ENCODE data around the gene ACKR4.
A peak's percentile ranks its signal among the peaks of the same experiment; 100 is the strongest.
"Not testable (repeated sequence)": the region's sequence is repeated elsewhere in the genome, so short reads cannot be mapped to it uniquely, and the experiment has no call there.

ACKR4 gene

DNA sequence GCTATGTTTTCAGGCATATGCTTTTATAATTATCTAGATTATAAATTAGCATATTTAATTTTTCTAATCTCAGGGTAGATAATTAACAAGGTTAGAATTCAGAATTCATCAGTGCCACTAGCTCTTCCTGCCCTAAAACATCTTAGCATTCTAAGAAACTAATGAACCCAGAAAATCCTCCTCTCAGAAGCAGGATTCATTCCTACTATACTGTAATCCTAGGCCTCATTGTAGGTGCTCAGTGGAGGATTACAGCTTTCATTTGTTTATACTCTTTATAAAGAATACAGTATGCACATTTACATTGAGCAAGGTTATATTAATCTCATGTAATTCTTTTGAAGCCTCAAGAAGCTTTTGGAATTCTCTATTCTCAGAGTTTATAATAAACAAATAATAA lies 41.6 kb downstream of the ACKR4 start:
- Histone ChIP-seq H3K27ac (ENCODE audit: low read length, poor library complexity, severe bottlenecking) (no peak overlapping the region), H2BK12ac (ENCODE audit: low read length in 2 of 2) (no peak overlapping the region)

DNA sequence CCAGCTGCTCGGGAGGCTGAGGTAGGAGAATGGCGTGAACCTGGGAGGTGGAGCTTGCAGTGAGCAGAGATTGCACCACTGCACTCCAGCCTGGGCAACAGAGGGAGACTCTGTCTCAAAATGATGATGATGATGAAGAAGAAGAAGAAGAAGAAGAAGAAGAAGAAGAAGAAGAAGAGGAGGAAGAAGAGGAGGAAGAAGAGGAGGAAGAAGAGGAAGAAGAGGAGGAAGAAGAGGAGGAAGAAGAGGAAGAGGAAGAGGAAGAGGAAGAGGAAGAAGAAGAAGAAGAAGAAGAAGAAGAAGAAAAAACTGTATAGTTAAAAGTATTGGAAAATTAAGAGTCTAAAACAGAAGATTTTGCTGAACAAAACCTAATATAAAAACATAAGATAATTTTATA lies 44.4 kb downstream of the ACKR4 start:
- not testable (repeated sequence) for H4K8ac ChIP-seq (ENCODE audit: low read length); H3K27me3 ChIP-seq (ENCODE audit: control insufficient read depth in 1 of 2, insufficient read depth in 1 of 2, low read length in 2 of 2); H3K27ac ChIP-seq (ENCODE audit: low read length, poor library complexity, severe bottlenecking); H2BK12ac ChIP-seq (ENCODE audit: low read length in 2 of 2); H2AK5ac ChIP-seq (ENCODE audit: low read length, severe bottlenecking); H3K18ac ChIP-seq (ENCODE audit: low read depth in 1 of 2, low read length in 2 of 2); H2BK15ac ChIP-seq (ENCODE audit: low read depth, poor library complexity, severe bottlenecking); H3K4me1 ChIP-seq (ENCODE audit: control insufficient read depth, insufficient read depth, low read depth, low read length); H2BK120ac ChIP-seq (ENCODE audit: low read depth, low read length); H3K79me1 ChIP-seq (replicated peaks; ENCODE audit: low read length, poor library complexity, severe bottlenecking); DNase-seq; H4K91ac ChIP-seq (ENCODE audit: low read length); H3K4ac ChIP-seq (ENCODE audit: low read depth in 1 of 2, low read length in 2 of 2); H2BK5ac ChIP-seq (ENCODE audit: low read depth, low read length, poor library complexity, severe bottlenecking); H3K4me3 ChIP-seq (ENCODE audit: insufficient read depth in 1 of 2, low read depth in 1 of 2, low read length in 2 of 2); H2AFZ ChIP-seq (ENCODE audit: low read depth, low read length); H3K23ac ChIP-seq (ENCODE audit: low read length in 2 of 2); H3K4me2 ChIP-seq (ENCODE audit: low read length, poor library complexity, severe bottlenecking); H3K14ac ChIP-seq (ENCODE audit: low read length in 2 of 2); H3K9me3 ChIP-seq (ENCODE audit: control insufficient read depth, low read length)
- Histone ChIP-seq H3K36me3 (ENCODE audit: control insufficient read depth in 1 of 2, insufficient read depth in 2 of 2, low read depth in 1 of 2, low read length in 2 of 2) (peaks cover 0 to 22% of the 10 kb centered on the region in 2 experiments), H3K9ac (ENCODE audit: low read length) (peak overlapping the region; percentile 57)
- 78% methylated on average over 2 of the region's 2 CpGs for WGBS

More for the DNA sequence above, 41.6 kb downstream of the ACKR4 start:
- Histone ChIP-seq H3K23ac (ENCODE audit: low read length in 2 of 2) (no peak overlapping the region), H3K14ac (ENCODE audit: low read length in 2 of 2) (no peak overlapping the region), H2BK15ac (ENCODE audit: low read depth, poor library complexity, severe bottlenecking) (no peak overlapping the region), H3K36me3 (ENCODE audit: control insufficient read depth in 1 of 2, insufficient read depth in 2 of 2, low read depth in 1 of 2, low read length in 2 of 2) (peaks cover 0 to 25% of the 10 kb centered on the region in 2 experiments), H2AFZ (ENCODE audit: low read depth, low read length) (no peak overlapping the region), H4K91ac (ENCODE audit: low read length) (no peak overlapping the region), H3K9me3 (ENCODE audit: control insufficient read depth, low read length) (no peaks in the 10 kb centered on the region), H2BK5ac (ENCODE audit: low read depth, low read length, poor library complexity, severe bottlenecking) (no peak overlapping the region), H2AK5ac (ENCODE audit: low read length, severe bottlenecking) (no peak overlapping the region), H3K18ac (ENCODE audit: low read depth in 1 of 2, low read length in 2 of 2) (no peak overlapping the region), H3K4me3 (ENCODE audit: insufficient read depth in 1 of 2, low read depth in 1 of 2, low read length in 2 of 2) (no peak overlapping the region), H3K79me1 (replicated peaks; ENCODE audit: low read length, poor library complexity, severe bottlenecking) (peaks cover 8% of the 10 kb centered on the region), H2BK120ac (ENCODE audit: low read depth, low read length) (no peak overlapping the region), H4K8ac (ENCODE audit: low read length) (no peak overlapping the region), H3K4ac (ENCODE audit: low read depth in 1 of 2, low read length in 2 of 2) (no peak overlapping the region), H3K4me1 (ENCODE audit: control insufficient read depth, insufficient read depth, low read depth, low read length) (peaks cover 1% of the 10 kb centered on the region), H3K4me2 (ENCODE audit: low read length, poor library complexity, severe bottlenecking) (no peak overlapping the region), H3K27me3 (ENCODE audit: control insufficient read depth in 1 of 2, insufficient read depth in 1 of 2, low read length in 2 of 2) (no peaks in the 10 kb centered on the region), H3K9ac (ENCODE audit: low read length) (peak overlapping the region; percentile 14)
- DNase-seq: no peak

DNA sequence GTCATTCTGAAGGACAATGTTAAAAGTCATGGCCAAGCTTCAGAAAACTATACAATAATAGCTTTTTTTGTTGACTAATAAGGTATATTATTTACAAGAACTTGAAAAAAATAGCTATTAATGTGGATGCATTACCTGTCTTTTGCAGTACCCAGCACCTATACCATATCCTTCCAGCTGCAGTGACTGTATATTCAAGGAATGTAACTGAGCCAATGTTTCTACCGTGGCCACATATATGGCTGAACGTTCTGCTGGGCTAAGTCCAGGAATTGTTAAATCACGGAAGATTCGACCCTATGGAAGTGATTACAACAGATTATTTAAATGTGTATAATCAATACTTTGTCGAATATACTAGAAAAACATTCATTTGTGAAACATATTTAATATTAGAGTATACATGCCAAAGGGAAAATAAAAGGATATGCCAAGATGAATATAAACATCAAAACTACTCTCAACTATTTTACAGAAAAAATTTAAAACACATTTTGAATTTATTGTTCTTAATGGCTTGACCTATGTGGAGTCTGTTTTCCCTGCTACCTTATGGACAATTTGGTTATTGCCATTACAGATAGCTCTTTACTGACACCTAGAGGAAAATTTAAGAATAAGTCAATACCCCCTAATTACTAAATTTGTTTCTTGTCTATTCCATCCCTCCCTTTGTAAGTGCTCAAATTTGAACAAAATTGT lies 44.9 kb downstream of the ACKR4 start:
- Histone ChIP-seq H2BK120ac (ENCODE audit: low read depth, low read length) (no peak overlapping the region), H3K79me1 (replicated peaks; ENCODE audit: low read length, poor library complexity, severe bottlenecking) (peaks cover 3% of the 10 kb centered on the region), H3K9me3 (ENCODE audit: control insufficient read depth, low read length) (no peaks in the 10 kb centered on the region), H4K8ac (ENCODE audit: low read length) (no peak overlapping the region), H2AFZ (ENCODE audit: low read depth, low read length) (no peak overlapping the region), H3K4me1 (ENCODE audit: control insufficient read depth, insufficient read depth, low read depth, low read length) (peaks cover 1% of the 10 kb centered on the region), H3K23ac (ENCODE audit: low read length in 2 of 2) (no peak overlapping the region), H3K36me3 (ENCODE audit: control insufficient read depth in 1 of 2, insufficient read depth in 2 of 2, low read depth in 1 of 2, low read length in 2 of 2) (peaks cover 0 to 16% of the 10 kb centered on the region in 2 experiments), H2BK5ac (ENCODE audit: low read depth, low read length, poor library complexity, severe bottlenecking) (no peak overlapping the region), H3K18ac (ENCODE audit: low read depth in 1 of 2, low read length in 2 of 2) (no peak overlapping the region), H3K4ac (ENCODE audit: low read depth in 1 of 2, low read length in 2 of 2) (no peak overlapping the region), H4K91ac (ENCODE audit: low read length) (no peak overlapping the region), H2AK5ac (ENCODE audit: low read length, severe bottlenecking) (no peak overlapping the region), H3K4me3 (ENCODE audit: insufficient read depth in 1 of 2, low read depth in 1 of 2, low read length in 2 of 2) (no peak overlapping the region), H3K27ac (ENCODE audit: low read length, poor library complexity, severe bottlenecking) (no peak overlapping the region), H3K14ac (ENCODE audit: low read length in 2 of 2) (no peak overlapping the region), H3K9ac (ENCODE audit: low read length) (peak overlapping the region; percentile 57), H3K4me2 (ENCODE audit: low read length, poor library complexity, severe bottlenecking) (no peak overlapping the region), H2BK12ac (ENCODE audit: low read length in 2 of 2) (no peak overlapping the region), H2BK15ac (ENCODE audit: low read depth, poor library complexity, severe bottlenecking) (no peak overlapping the region), H3K27me3 (ENCODE audit: control insufficient read depth in 1 of 2, insufficient read depth in 1 of 2, low read length in 2 of 2) (no peaks in the 10 kb centered on the region)
- 52% methylated on average over 2 of the region's 5 CpGs for WGBS
- DNase-seq: peak; percentile 67

DNA sequence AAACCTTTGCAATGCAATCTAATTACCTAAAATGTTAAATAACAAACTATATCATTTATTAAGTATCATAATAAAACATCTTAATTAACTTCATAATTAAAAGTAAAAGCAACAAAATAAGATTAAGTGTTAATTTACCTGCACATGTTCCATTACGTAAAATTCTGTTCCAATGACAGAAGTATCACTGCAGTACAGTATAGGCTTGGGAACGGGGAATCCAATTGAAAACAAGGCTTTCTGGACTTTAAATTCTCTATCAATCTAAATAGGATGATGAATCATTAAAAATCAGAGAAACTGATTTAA lies 45.4 kb downstream of the ACKR4 start:
- no peak for DNase-seq

More for the DNA sequence above, 45.4 kb downstream of the ACKR4 start:
- Histone ChIP-seq H3K9ac (ENCODE audit: low read length) (no peak overlapping the region), H3K4me3 (ENCODE audit: insufficient read depth in 1 of 2, low read depth in 1 of 2, low read length in 2 of 2) (no peak overlapping the region), H3K79me1 (replicated peaks; ENCODE audit: low read length, poor library complexity, severe bottlenecking) (peaks cover 6% of the 10 kb centered on the region), H3K4ac (ENCODE audit: low read depth in 1 of 2, low read length in 2 of 2) (no peak overlapping the region), H3K27ac (ENCODE audit: low read length, poor library complexity, severe bottlenecking) (no peak overlapping the region), H2AK5ac (ENCODE audit: low read length, severe bottlenecking) (no peak overlapping the region), H3K14ac (ENCODE audit: low read length in 2 of 2) (no peak overlapping the region), H2BK120ac (ENCODE audit: low read depth, low read length) (no peak overlapping the region), H3K4me2 (ENCODE audit: low read length, poor library complexity, severe bottlenecking) (no peak overlapping the region), H2BK15ac (ENCODE audit: low read depth, poor library complexity, severe bottlenecking) (no peak overlapping the region), H4K8ac (ENCODE audit: low read length) (no peak overlapping the region), H3K36me3 (ENCODE audit: control insufficient read depth in 1 of 2, insufficient read depth in 2 of 2, low read depth in 1 of 2, low read length in 2 of 2) (peaks cover 0 to 16% of the 10 kb centered on the region in 2 experiments), H3K18ac (ENCODE audit: low read depth in 1 of 2, low read length in 2 of 2) (no peak overlapping the region), H3K9me3 (ENCODE audit: control insufficient read depth, low read length) (no peaks in the 10 kb centered on the region), H2BK5ac (ENCODE audit: low read depth, low read length, poor library complexity, severe bottlenecking) (no peak overlapping the region), H3K23ac (ENCODE audit: low read length in 2 of 2) (no peak overlapping the region), H3K4me1 (ENCODE audit: control insufficient read depth, insufficient read depth, low read depth, low read length) (peaks cover 1% of the 10 kb centered on the region), H4K91ac (ENCODE audit: low read length) (no peak overlapping the region), H2BK12ac (ENCODE audit: low read length in 2 of 2) (no peak overlapping the region), H3K27me3 (ENCODE audit: control insufficient read depth in 1 of 2, insufficient read depth in 1 of 2, low read length in 2 of 2) (no peaks in the 10 kb centered on the region), H2AFZ (ENCODE audit: low read depth, low read length) (no peak overlapping the region)
- no CpG with 5 or more reads among the region's 2 CpGs for WGBS

Measured in mesenchymal stem cell (in vitro differentiated cells and primary cell).